ENCODE results near the gene SLC38A1. TPM values are rescaled to one million over a fixed set of nuclear protein-coding genes. Genes with fewer than 3 reads are reported as not detected.

The SLC38A1 gene
- total RNA-seq, 6 donors from 2014 or later: 12.7 to 75.7 (median 49.9) TPM

DNA sequence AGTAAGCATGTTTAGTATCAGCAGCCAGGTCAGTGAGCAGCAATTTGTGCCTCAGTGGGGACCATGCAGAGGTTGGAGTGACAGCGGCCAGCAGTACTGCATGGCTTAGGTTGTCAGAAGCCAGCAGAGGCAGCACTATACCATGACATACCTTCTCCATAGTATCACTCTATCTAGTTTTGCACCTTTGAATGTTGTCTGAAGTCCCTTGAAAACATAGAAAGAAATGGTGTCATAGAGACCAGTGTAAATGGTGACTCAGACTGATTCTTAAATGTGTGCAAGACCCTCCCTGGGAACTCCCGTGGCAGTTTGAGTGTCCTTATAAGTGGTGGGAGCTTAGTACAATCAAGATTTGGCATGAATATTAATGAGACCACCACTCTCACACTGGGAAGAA is 124.4 kb downstream of the SLC38A1 start:
- TF ChIP-seq EP300 (IDR thresholded peaks at IDR 0.05) (no peak), POLR2A (IDR thresholded peaks at IDR 0.05) (no peak), POLR2AphosphoS5 (IDR thresholded peaks at IDR 0.05) (no peak)
- TF ChIP-seq, protein P1, sequence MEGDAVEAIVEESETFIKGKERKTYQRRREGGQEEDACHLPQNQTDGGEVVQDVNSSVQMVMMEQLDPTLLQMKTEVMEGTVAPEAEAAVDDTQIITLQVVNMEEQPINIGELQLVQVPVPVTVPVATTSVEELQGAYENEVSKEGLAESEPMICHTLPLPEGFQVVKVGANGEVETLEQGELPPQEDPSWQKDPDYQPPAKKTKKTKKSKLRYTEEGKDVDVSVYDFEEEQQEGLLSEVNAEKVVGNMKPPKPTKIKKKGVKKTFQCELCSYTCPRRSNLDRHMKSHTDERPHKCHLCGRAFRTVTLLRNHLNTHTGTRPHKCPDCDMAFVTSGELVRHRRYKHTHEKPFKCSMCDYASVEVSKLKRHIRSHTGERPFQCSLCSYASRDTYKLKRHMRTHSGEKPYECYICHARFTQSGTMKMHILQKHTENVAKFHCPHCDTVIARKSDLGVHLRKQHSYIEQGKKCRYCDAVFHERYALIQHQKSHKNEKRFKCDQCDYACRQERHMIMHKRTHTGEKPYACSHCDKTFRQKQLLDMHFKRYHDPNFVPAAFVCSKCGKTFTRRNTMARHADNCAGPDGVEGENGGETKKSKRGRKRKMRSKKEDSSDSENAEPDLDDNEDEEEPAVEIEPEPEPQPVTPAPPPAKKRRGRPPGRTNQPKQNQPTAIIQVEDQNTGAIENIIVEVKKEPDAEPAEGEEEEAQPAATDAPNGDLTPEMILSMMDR (IDR thresholded peaks at IDR 0.05): no peak
- ATAC-seq (ENCODE audit: low FRiP score in 2 of 2) (no peak), DNase-seq (no peak)
- 84 to 94% methylated on average over 1 to 2 of the region's 2 CpGs for WGBS, 2 donors
- Histone ChIP-seq H3K4me3 (no peak overlapping the region), H3K27ac (no peak overlapping the region), H3K27me3 (no peaks in the 10 kb centered on the region), H3K36me3 (no peaks in the 10 kb centered on the region), H3K4me1 (no peaks in the 10 kb centered on the region), H3K9me3 (no peaks in the 10 kb centered on the region)

- H3K9me3 ChIP-seq: no peaks in the 10 kb centered on the region
- TF ChIP-seq EP300 (IDR thresholded peaks at IDR 0.05) (no peak), POLR2AphosphoS5 (IDR thresholded peaks at IDR 0.05) (no peak)
- TF ChIP-seq, protein P1 (IDR thresholded peaks at IDR 0.05): no peak
- H3K4me1 ChIP-seq: no peaks in the 10 kb centered on the region
- no peak for ATAC-seq (ENCODE audit: low FRiP score in 2 of 2)
- no peaks in the 10 kb centered on the region for H3K36me3 ChIP-seq
- H3K27me3 ChIP-seq: no peaks in the 10 kb centered on the region
- H3K4me3 ChIP-seq: no peak overlapping the region
- no peak for DNase-seq
- 52 to 69% methylated on average over 2 of the region's 2 CpGs for WGBS, 2 donors
- no peak overlapping the region for H3K27ac ChIP-seq
These were observed 132.6 kb downstream of the SLC38A1 start for GRCh38 chr12:46136249-46136648.

GRCh38 chr12:46135750-46136149 is 133.1 kb downstream of the SLC38A1 start:
- ATAC-seq (ENCODE audit: low FRiP score in 2 of 2) (no peak), DNase-seq (no peak)
- H3K27ac ChIP-seq: no peak overlapping the region
- TF ChIP-seq EP300 (IDR thresholded peaks at IDR 0.05): no peak
- no peaks in the 10 kb centered on the region for H3K9me3 ChIP-seq
- no peaks in the 10 kb centered on the region for H3K4me1 ChIP-seq
- WGBS, 2 donors: 95 to 100% methylated on average over 1 of the region's 1 CpG
- no peak overlapping the region for H3K4me3 ChIP-seq
- no peaks in the 10 kb centered on the region for H3K36me3 ChIP-seq
- no peaks in the 10 kb centered on the region for H3K27me3 ChIP-seq

GRCh38 chr12:46134852-46135251 is 134.0 kb downstream of the SLC38A1 start:
- Histone ChIP-seq H3K4me1 (no peaks in the 10 kb centered on the region), H3K27ac (no peak overlapping the region), H3K27me3 (no peaks in the 10 kb centered on the region), H3K36me3 (no peaks in the 10 kb centered on the region), H3K9me3 (no peaks in the 10 kb centered on the region), H3K4me3 (no peak overlapping the region)
- TF ChIP-seq, protein P1 (IDR thresholded peaks at IDR 0.05): no peak
- TF ChIP-seq EP300 (IDR thresholded peaks at IDR 0.05) (no peak), POLR2A (IDR thresholded peaks at IDR 0.05) (no peak), POLR2AphosphoS5 (IDR thresholded peaks at IDR 0.05) (no peak)
- ATAC-seq (ENCODE audit: low FRiP score in 2 of 2): no peak
- no peak for DNase-seq

DNA sequence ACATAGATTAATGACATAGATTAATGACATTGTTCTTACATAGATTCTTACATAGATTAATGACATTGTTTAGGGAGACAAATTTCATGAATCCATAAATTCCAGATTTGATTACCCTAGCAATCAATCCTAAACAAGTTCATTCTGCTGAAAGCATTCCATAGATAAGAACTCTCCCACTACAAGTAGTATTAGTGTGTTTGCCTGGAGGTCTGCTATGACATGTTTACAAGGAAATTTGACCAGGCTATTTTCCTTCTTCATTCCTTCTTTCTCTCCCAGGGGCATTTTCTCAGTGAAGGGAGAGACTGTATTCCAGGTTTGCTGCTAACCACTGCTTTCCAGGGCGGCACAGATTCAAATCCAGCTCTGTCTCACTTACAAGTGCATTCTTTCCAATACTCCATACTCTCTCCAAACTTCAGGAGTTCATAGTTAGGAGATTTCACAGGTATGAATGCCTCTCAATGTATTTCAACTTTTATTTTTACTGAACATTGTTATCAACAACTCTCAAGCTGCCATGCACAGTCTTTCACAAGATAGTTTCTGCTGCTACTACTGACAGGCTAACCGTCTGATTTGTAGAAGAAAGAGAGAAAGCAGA is 134.5 kb downstream of the SLC38A1 start:
- no peak for ATAC-seq (ENCODE audit: low FRiP score in 2 of 2)
- 66 to 68% methylated on average over 2 of the region's 2 CpGs for WGBS, 2 donors

More for the DNA sequence above, 134.5 kb downstream of the SLC38A1 start:
- TF ChIP-seq POLR2AphosphoS5 (IDR thresholded peaks at IDR 0.05) (no peak), EP300 (IDR thresholded peaks at IDR 0.05) (no peak), POLR2A (IDR thresholded peaks at IDR 0.05) (no peak)
- TF ChIP-seq, protein P1 (IDR thresholded peaks at IDR 0.05): no peak
- H3K9me3 ChIP-seq: no peaks in the 10 kb centered on the region
- DNase-seq: no peak
- no peaks in the 10 kb centered on the region for H3K36me3 ChIP-seq
- no peaks in the 10 kb centered on the region for H3K4me1 ChIP-seq
- H3K27ac ChIP-seq: no peak overlapping the region
- no peaks in the 10 kb centered on the region for H3K27me3 ChIP-seq
- no peak overlapping the region for H3K4me3 ChIP-seq

Data from upper lobe of left lung (tissue), 6 donors.